ENCODE measurements around the gene FIGNL1. TPM values are rescaled to one million over a fixed set of nuclear protein-coding genes. Genes with fewer than 3 reads are reported as not detected.

Gene FIGNL1
- total and polyA plus RNA-seq, 2 donors from 2014 or later, result 2.4 to 5.8 TPM

DNA sequence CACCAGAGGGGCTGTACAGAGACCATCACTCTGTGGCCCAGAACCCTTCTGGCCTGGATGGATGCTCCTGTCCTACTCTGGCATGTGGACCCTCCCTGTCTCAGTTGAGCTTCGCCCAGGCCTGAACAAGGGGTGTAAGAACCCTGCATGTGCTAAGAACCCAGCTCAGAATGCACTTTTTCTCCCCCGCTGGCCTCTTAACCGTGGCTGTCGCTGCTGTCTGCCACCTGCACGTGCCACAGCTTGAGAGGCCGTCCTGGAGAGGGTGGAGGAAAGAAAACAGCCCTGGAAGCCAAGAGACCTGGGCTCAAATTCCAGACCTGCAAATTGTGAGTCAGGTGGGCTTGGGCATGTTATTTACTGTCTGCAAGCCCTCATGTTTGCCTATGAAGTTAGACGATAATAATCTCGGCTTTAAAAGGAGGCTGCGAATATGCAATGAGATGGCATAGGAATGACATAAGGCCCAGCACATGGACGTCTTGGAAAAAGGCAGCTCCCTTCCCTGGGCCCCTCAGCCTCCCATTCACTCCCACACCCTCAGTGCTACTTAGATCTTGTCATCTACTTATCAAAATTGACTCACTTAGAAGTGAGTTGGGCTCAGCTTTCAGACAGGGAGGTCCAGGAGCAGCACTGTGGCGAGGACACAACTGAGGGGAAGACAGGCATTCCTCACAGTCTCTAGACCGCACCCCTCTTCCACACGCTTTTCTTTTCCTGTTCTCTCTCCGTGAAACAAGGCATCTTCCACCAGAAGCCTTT is 31.4 kb downstream of the FIGNL1 start:
- Histone ChIP-seq H3K9me3 (ENCODE audit: control insufficient read depth in 2 of 3, insufficient read depth in 1 of 3, low read length in 3 of 3) (no peaks in the 10 kb centered on the region), H3K27ac (ENCODE audit: low read depth in 2 of 2, low read length in 2 of 2) (no peak overlapping the region), H3K9ac (ENCODE audit: low read length in 3 of 3) (no peak overlapping the region), H3K4me1 (ENCODE audit: control insufficient read depth in 2 of 3, insufficient read depth in 2 of 3, low read depth in 1 of 3, low read length in 3 of 3) (no peaks in the 10 kb centered on the region), H3K4me3 (ENCODE audit: low read length in 3 of 3) (no peak overlapping the region), H3K36me3 (ENCODE audit: control insufficient read depth in 2 of 3, insufficient read depth in 3 of 3, low read length in 3 of 3) (no peaks in the 10 kb centered on the region), H3K27me3 (ENCODE audit: control insufficient read depth, insufficient read depth, low read length) (no peaks in the 10 kb centered on the region)
- TF ChIP-seq, protein P1, sequence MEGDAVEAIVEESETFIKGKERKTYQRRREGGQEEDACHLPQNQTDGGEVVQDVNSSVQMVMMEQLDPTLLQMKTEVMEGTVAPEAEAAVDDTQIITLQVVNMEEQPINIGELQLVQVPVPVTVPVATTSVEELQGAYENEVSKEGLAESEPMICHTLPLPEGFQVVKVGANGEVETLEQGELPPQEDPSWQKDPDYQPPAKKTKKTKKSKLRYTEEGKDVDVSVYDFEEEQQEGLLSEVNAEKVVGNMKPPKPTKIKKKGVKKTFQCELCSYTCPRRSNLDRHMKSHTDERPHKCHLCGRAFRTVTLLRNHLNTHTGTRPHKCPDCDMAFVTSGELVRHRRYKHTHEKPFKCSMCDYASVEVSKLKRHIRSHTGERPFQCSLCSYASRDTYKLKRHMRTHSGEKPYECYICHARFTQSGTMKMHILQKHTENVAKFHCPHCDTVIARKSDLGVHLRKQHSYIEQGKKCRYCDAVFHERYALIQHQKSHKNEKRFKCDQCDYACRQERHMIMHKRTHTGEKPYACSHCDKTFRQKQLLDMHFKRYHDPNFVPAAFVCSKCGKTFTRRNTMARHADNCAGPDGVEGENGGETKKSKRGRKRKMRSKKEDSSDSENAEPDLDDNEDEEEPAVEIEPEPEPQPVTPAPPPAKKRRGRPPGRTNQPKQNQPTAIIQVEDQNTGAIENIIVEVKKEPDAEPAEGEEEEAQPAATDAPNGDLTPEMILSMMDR (IDR thresholded peaks at IDR 0.05; ENCODE audit: borderline replicate concordance, extremely low read depth, insufficient read depth), result no peak
- DNase-seq (peak in 2 of 5 donors; percentile 8 to 12), FAIRE-seq (no peak)
- intact Hi-C loops (cut with DNase I), result no loop called here

DNA sequence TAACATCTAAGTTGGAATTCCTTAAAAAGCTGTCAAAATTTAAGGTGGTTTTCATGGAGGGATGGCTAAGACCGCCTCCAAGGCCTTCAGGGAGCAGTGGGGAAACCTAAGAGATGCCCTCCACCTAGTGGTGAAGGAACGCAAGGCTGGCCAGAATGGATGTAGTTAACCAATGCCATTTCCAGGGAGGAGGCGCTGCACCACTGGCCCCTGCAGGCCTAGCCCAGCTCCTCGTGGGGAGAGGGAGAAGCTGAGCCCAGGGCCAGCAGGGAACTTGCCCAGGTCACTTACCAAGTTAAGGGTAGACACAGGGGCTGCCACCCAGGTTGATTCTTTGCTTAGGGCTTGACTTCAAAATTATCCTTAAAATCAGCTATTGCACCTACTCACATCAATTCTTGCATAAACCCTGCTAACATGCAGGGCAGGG is 32.0 kb downstream of the FIGNL1 start:
- Histone ChIP-seq H3K36me3 (ENCODE audit: control insufficient read depth in 2 of 3, insufficient read depth in 3 of 3, low read length in 3 of 3) (no peaks in the 10 kb centered on the region), H3K27ac (ENCODE audit: low read depth in 2 of 2, low read length in 2 of 2) (no peak overlapping the region), H3K9me3 (ENCODE audit: control insufficient read depth in 2 of 3, insufficient read depth in 1 of 3, low read length in 3 of 3) (no peaks in the 10 kb centered on the region), H3K27me3 (ENCODE audit: control insufficient read depth, insufficient read depth, low read length) (no peaks in the 10 kb centered on the region), H3K9ac (ENCODE audit: low read length in 3 of 3) (no peak overlapping the region), H3K4me3 (ENCODE audit: low read length in 3 of 3) (no peak overlapping the region), H3K4me1 (ENCODE audit: control insufficient read depth in 2 of 3, insufficient read depth in 2 of 3, low read depth in 1 of 3, low read length in 3 of 3) (no peaks in the 10 kb centered on the region)
- TF ChIP-seq, protein P1 (IDR thresholded peaks at IDR 0.05; ENCODE audit: borderline replicate concordance, extremely low read depth, insufficient read depth), result peak; percentile 87
- intact Hi-C loops (cut with DNase I), result no loop called here
- DNase-seq, result peak in 4 of 5 donors; percentile 71 to 87 (median 82)
- no peak for FAIRE-seq

DNA sequence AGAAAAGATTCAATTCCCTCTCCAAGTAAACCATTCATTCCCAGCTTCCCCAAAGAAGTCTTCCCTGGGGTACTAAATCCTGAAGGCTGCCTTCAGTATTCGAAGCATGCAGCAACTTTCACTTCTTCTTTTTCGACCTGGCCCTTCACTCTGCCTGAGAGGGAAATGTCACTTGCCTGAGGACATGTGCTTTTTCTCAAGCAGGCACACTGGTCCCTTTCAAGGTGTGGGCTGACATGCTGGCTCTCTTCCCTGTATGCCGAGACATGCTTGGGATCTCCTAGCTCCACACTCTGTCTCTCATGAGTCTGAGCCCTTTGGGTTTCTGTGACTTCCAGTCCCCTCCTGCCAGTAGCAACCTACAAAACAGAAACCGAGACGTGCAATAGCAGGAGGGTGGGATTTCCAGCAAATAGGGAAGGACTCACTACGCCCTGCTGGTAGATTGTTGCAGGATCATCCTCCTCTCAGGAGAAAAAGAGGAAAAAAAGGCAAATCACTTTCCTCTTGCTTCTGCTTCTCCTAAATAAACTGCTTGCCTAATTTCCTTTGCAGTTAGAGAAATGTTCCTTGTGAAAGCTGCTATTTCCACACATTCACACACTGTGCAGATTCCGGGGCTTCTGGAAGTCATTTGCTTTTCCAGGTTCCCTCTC is 33.5 kb downstream of the FIGNL1 start:
- Histone ChIP-seq H3K4me1 (ENCODE audit: control insufficient read depth in 2 of 3, insufficient read depth in 2 of 3, low read depth in 1 of 3, low read length in 3 of 3) (no peaks in the 10 kb centered on the region), H3K4me3 (ENCODE audit: low read length in 3 of 3) (no peak overlapping the region), H3K9ac (ENCODE audit: low read length in 3 of 3) (no peak overlapping the region), H3K27me3 (ENCODE audit: control insufficient read depth, insufficient read depth, low read length) (no peaks in the 10 kb centered on the region), H3K27ac (ENCODE audit: low read depth in 2 of 2, low read length in 2 of 2) (no peak overlapping the region), H3K9me3 (ENCODE audit: control insufficient read depth in 2 of 3, insufficient read depth in 1 of 3, low read length in 3 of 3) (no peaks in the 10 kb centered on the region), H3K36me3 (ENCODE audit: control insufficient read depth in 2 of 3, insufficient read depth in 3 of 3, low read length in 3 of 3) (no peaks in the 10 kb centered on the region)
- FAIRE-seq (no peak), DNase-seq (no peak)
- TF ChIP-seq, protein P1 (IDR thresholded peaks at IDR 0.05; ENCODE audit: borderline replicate concordance, extremely low read depth, insufficient read depth), result no peak
- intact Hi-C loops (cut with DNase I), result no loop called here

Measured in kidney (tissue), 14 donors.